Esophagus squamous epithelium (tissue), 4 donors: ENCODE data around the gene ACCS.

ENCODE experiments used
- CTCF ChIP-seq, 6 experiments: fragments of 450-650 bp in 4 of 6; fragments of 200-600 bp in 2 of 6; sonication (generic) in 2 of 6; IDR thresholded peaks; one replicate each; pipeline ENCODE4 v1.5.1; 2016 to 2019; ENCODE audit warnings: antibody characterized with exemption in 6 of 6, mild to moderate bottlenecking in 4 of 6, moderate library complexity in 4 of 6
- POLR2A ChIP-seq, 4 donors: fragments of 450-650 bp; IDR thresholded peaks; one replicate each; pipeline ENCODE4 v1.6.1; 2017; ENCODE audit warnings: antibody characterized with exemption in 4 of 4, mild to moderate bottlenecking in 4 of 4, moderate library complexity in 3 of 4

- TF ChIP-seq CTCF (IDR thresholded peaks at IDR 0.05) = no peak
- TF ChIP-seq POLR2A (IDR thresholded peaks at IDR 0.05) = no peak
Measured at GRCh38 chr11:44096360-44097185, 30.5 kb downstream of the ACCS start.
